Body of pancreas (tissue), 4 donors: ENCODE measurements around the gene OAF.

Experiments
- CTCF ChIP-seq, 7 experiments: fragments of 450-650 bp in 4 of 7; fragments of 200-600 bp in 3 of 7; sonication (generic) in 3 of 7; IDR thresholded peaks; one replicate each; pipeline ENCODE4 v1.5.1; 2016 to 2019; ENCODE audit warnings: antibody characterized with exemption in 7 of 7
- POLR2A ChIP-seq, 3 donors: fragments of 450-650 bp; IDR thresholded peaks; one replicate each; pipeline ENCODE4 v1.6.1; 2016; ENCODE audit warnings: antibody characterized with exemption in 3 of 3, mild to moderate bottlenecking in 2 of 3

GRCh38 chr11:120195601-120196320 lies 15.1 kb upstream of the OAF start:
- TF ChIP-seq CTCF (IDR thresholded peaks at IDR 0.05) (no peak), POLR2A (IDR thresholded peaks at IDR 0.05) (no peak)
